Stimulated activated CD8-positive, alpha-beta memory T cell treated with anti-CD3 and anti-CD28 coated beads, Interleukin-4, amount 100 ng/mL, for 24 hours (primary cell): Measurements from ENCODE around the gene WNK2.

Experiments
- DNase-seq: peaks from one replicate; pipeline ENCODE4 v3.0.0-alpha.2; 2020; ENCODE audit warnings: low read depth

Gene WNK2

DNA sequence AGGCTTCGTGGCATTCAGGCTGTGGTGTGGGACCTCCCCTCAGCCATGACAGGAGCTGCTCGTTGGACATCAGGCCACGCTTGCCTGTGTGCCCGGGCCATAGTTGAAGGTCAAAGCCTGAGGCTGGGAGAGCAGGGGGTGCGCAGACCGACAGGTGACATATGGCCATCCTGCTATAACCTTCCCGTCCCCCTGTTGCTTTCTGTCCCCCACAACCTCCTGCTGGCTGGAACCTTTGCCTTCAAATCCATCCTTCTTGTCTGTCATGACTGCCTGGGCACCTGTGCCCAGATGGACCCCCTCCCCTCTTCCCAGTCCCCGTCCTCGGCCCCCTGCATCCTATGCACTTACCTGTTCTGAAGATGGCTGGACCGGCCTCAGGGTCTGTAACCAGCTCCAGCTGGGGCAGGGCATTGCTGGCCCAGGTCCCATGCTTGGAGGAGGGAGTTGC lies 83.2 kb downstream of the WNK2 start:
- no peak for DNase-seq

DNA sequence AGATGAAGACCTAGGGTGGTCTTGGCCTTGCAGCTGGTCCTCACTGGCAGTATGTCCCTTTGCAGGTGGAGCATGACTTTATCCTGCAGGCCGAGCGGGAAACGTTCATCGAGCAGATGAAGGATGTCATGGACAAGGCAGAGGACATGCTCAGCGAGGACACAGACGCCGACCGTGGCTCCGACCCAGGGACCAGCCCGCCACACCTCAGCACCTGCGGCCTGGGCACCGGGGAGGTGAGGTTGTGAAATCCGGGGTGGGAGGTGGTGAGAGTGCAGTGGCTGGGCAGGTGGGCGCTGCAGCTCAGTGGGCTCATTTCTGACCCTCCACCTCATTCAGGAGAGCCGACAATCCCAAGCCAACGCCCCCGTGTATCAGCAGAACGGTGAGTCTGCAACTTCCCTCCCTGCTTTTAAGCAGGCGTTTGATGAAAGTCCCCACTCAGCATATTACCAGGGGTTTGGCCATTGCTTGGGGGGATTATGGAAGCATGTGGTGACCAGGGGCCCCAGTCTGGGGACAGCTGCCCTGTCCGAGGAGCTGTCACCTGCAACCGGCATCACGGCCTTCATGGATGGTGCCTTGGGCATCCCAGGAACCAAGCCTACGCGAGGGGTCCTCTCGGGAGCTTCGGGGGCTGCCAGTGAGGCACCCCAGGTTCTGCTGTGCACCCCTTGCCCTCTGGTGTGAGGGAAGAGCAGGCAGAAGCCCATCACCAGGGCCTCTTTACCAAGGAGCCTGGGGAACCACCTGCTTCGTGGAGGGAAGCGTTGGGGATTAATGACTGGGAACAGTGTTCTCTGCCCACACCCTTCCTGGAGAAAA lies 84.0 kb downstream of the WNK2 start:
- DNase-seq: no peak

DNA sequence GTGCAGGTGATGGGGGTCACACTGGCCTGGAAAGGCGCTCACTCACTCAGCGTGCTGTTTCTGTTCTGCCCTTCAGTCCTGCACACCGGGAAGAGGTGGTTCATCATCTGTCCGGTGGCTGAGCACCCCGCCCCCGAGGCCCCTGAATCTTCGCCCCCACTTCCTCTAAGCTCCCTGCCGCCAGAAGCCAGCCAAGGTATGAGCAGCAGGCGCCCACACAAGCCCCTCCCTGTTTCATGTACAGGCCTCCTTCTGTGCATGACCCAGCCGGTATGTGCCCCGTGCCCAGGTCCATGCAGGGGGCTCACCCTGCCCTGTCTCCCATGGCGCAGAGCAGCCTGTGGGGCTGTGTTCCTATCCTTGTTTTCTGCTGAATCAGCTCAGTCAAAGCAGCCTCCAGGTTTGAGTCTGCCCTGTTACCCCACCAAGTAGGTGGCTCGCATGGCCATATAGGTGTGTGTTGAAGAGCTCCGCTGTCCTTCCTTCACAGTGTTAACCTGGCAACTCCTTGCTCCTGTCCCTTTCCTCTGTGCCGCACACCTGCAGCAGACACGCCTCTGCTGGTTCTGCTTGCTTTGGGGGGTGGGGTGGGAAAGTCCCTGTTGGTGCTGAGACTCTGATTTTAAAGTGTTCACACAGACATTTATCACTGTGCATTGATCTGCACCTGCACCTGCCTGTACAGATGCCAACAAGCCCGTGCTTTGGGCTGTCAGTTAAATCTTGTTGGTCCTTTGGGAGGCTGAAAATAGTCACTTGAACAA lies 84.8 kb downstream of the WNK2 start:
- no peak for DNase-seq

DNA sequence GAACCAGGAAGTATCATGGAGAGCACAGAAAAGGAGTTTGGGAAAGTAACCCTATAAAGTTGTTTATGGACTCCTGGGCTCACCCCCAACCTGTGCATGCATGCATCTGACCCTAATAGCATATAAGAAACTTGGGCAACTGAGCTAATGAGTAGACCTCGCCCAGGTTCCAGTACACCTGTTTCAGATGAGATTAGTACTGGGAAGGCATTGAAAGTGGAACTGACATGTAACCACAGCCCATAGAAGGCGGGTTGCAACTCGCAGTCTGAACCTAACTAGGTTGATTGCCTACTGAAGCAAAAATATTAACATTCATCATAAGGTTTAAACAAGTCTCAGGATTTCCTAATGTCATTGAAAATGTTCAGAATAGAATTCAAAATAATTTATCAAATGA lies 87.0 kb downstream of the WNK2 start:
- no peak for DNase-seq

DNA sequence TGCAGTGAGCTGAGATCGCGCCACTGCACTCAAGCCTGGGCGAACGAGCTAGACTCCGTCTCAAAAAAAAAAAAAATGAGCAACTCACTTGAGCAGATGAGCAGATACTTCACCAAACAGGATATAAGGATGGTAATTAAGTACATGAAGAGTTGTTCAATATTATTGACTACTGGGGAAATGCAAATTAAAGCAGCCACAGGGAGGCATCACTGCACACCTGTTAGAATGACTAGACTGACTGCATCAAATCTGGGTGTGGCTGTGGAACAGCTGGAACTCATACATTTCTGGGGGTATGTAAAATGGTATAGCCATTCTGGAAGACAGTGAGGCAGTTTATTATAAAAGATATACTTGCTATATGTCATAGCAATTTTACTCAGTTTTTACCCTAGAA lies 93.0 kb downstream of the WNK2 start:
- DNase-seq: no peak

DNA sequence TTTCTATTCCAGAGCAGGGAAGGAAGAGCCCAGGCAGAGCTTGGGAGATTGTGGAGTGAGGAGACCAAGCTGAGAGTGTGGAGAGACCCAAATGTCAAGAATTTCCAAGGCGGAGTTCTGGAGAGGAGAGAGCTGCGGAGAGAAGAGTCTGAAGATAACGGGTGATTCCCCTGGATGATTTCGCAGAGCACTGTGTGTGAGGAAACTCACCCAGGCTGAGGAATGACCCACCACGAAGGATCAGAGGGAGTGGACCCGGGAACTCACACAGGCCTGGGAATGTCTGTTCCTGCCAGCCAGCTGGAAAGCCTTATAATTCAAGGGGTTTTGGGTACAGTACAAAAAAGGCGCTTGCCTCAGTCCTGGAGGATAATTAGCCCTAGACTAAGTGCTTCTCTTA lies 94.2 kb downstream of the WNK2 start:
- no peak for DNase-seq

DNA sequence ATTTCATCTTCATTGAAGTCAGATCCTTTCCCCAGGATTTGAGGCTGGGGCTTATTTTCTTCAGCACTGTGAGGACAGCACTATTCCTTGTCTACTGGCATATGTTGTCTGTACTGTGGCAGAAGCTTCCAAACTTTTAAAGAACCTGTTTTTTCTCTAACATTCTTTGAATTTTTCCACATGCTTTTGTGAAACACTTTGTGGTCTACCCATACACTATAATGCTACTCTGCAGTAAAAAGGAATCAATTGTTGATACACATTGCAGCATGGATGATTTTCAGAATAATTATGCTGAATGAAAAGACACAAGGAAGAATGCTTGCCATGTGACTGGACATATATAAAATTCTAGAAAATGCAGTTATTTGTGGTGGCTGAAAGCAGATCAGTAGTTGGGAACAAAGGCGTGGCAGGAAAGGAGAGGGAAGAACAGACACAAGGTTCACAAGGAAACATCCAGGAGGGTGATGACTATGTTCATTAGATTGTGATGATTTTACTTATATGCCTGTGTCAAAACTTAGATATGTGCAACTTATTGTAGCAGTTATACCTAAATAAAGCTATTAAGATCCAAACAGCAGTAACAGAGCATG lies 96.8 kb downstream of the WNK2 start:
- no peak for DNase-seq

DNA sequence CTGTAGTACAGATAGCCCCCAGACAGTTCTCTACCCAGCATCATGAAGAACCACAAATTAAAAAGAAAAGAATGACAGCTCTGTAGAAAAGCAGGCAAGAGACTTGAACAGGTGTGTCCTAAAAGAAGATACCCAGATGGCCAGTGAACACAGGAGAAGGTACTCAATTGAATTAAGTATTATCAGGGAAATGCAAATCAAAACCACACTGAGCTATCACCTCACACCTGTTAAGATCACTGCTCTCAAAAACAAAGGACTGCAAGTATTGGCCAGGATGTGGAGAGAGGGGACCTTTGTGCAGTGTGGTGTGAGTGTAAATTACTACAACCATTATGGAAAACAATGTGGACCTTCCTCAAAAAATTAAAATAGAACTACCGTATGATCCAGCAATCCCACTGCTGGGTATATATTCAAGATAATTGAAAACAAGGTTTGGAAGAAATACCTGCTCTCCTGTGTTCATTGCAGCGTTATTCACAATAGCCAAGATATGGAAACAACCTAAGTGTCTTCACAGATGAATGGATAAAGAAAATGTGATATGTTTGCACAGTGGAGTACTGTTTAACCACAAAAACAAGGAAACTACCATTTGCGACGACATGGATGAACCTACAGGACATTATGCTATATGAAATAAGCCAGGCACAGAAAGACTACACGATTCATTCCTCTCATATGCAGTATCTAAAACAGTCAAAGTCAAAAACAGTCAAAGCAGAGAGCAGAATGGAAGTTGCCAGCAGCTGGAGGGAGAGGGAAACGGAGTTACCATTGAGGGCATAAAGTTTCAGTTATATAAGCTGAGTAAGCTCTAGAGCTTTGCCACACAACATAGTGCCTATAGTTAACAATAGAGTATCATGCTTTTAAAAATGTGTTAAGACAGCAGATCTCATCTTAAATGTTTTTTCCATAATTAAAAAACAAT lies 102.6 kb downstream of the WNK2 start:
- DNase-seq: no peak

DNA sequence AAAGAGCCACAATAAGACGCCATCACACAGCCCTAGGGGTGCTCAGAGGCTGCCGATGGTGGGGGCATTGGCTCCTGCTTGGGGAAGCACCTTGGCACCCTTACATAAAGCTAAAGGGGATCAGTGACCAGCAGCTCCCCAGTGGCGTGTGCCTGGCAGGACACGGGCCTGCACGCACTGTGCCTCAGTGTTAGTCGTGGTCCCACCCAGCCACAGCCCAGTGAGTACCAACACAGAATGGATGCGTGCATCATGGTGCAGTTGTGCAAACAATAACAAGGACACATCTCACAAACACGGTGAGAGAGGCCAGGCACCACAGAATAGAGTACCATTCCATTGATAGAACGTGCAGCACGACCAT lies 103.2 kb downstream of the WNK2 start:
- DNase-seq: no peak

DNA sequence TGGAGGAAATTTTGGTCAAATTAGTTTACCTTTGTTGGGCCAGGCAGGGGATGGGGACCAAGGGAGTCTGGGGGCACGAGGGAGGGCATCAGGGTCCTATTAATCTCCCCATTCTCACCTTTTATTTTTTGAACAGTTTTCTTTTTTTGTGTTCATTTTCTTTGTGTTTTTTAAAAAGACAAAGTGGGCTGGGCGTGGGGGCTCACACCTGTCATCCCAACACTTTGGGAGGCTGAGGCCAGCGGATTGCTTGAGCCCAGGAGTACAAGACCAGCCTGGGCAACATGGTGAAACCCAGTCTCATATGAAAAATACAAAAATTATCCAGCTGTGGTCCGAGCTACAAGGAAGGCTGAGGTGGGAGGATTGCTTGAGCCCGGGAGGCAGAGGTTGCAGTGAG lies 103.7 kb downstream of the WNK2 start:
- no peak for DNase-seq

DNA sequence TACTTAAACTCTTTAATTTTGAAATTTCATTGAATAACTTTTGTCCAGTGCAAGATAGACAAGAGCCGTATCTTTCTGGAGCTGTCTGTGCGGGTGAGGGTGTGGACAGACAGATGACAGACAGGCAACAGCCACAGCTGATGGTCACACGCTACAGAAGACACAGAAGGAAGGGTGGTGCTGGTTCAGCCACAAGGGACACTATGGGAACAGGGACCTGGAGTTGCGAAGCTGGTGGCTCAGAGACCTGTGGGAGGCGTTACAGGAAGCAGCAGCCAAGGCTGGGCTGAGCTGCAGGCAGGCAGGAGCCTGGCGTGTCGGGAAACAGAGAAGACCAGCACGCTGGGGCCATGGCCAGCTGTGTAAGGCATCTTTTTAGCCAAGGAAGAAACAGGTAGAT lies 104.4 kb downstream of the WNK2 start:
- no peak for DNase-seq

DNA sequence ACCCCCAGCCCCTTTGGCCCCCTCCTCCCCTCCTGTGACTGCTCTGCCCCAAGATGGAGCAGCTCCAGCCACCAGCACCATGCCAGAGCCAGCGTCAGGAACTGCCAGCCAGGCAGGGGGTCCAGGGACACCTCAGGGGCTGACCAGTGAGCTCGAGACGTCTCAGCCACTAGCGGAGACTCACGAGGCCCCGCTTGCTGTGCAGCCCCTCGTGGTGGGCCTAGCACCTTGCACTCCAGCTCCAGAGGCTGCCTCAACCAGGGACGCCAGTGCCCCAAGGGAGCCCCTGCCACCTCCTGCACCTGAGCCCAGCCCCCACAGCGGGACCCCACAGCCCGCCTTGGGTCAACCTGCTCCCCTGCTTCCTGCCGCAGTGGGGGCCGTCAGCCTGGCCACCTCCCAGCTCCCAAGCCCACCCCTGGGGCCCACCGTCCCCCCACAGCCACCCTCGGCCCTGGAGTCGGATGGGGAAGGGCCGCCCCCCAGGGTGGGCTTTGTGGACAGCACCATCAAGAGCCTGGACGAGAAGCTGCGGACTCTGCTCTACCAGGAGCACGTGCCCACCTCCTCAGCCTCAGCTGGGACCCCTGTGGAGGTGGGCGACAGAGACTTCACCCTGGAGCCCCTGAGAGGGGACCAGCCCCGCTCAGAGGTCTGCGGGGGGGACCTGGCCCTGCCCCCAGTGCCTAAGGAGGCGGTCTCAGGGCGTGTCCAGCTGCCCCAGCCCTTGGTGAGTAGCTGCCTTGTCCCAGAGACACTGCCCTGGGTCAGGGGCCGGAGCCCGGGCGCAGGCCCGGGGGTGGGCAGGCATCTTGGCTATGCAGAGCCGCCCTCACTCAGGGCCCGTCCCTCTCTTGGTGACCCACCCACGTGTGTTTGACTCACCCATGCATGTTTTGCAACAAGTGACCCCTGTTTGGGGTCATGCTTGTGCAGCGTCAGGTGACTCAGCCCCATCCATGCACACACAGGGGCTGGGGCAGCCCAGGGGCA lies 105.2 kb downstream of the WNK2 start:
- DNase-seq: no peak

DNA sequence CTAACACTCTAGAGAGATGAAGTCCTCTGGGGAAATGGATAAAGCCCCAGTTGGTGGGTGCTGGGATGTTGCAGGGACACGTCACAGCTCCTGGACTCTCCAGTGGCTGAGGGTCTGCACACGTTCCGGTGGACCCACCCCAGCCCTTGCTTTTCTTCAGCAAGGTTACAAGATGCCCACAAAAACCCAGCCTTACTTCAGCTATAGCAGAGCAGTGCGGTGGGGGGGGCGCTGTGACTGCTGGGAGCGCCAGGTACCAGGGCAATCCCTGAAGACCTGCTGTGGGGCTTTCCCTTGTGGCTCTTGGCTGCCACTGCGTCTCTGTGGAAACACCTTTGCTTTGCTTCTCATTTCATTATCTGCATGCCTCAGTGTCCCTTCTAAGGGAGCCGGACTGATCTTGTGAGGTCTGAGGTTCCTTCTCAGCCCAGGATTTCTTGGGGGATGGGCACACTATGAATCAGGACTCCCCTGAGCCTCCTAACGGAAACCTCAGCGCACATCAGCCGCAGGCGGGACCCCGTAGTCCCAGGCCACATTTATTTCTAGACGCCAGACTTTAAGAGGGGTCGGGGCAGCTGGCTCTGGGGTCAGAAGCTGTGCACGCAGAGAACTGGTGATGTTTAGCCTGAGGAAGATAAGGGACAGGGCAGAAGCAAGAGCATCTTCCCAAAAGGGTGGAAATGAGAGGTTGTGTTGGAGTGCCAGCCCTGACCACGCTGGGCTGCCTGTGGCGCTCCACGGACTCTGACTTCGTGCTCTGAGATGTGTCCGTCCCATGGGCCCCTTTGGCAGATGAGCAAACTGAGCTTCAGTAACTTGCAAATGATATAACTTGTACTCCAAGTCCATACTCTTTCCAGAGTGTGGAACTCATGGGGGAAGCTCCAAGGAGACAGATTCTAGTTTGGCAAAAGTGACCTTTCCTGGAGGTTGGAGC lies 106.8 kb downstream of the WNK2 start:
- DNase-seq: no peak

DNA sequence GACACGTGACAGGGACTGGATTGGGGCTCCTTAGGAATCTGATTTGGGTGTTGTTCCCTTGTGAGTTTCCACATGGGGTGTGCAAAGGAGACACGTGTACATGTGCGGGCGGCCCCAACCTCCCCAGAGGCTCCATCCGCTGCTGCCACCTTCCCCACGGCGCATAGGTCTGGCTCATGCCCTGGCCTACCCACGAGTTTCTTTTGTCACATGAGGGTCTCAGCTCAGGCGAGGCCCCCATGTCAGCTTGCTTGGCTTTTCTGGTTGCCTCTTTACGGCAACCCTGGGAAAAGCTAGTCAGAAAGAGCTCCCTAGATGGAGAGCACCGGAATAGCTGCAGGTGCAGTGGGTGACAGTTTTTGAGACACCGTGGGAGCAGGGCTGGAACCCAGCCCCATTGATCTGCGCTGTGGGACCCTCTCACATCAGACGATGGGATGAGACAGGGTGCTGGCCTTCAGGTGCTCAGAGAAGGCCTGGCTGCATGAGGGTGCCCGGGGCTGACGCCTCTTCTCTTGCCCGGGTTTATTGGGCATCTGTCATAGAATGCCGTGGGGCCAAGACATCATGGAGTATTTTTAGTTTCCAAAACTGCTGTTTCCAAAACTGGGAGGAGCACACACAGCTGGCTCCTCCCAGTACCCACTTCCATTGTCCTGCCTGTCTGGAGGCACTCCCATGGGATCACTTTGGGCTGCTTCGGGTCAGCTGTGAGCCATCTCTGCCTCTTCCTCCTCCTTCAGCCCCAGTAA lies 107.8 kb downstream of the WNK2 start:
- no peak for DNase-seq

DNA sequence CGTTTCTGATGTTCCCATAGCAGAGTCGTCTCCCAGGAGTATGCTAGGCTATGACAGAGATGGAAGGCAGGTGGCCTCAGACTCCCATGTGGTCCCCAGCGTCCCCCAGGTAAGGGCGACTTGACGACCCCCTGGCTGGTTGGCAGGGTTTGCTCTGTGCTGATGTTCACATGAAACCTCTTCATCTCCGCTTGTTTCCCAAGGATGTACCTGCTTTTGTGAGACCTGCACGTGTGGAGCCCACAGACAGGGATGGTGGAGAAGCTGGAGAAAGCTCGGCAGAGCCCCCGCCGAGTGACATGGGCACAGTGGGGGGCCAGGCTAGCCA lies 108.3 kb downstream of the WNK2 start:
- DNase-seq: no peak

DNA sequence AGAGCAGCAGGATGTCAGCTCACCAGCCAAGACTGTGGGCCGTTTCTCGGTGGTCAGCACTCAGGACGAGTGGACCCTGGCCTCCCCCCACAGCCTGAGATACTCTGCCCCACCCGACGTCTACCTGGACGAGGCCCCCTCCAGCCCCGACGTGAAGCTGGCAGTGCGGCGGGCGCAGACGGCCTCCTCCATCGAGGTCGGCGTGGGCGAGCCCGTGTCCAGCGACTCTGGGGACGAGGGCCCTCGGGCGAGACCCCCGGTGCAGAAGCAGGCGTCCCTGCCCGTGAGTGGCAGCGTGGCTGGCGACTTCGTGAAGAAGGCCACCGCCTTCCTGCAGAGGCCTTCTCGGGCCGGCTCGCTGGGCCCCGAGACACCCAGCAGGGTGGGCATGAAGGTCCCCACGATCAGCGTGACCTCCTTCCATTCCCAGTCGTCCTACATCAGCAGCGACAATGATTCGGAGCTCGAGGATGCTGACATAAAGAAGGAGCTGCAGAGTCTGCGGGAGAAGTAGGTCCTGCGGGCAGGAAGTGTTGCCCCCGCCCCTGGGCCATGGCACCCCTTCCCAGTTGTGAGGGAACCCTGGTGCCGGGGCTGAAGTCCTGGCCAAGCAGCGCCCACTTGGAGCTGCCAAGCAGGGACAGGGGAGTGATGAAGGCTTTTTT lies 108.9 kb downstream of the WNK2 start:
- DNase-seq: no peak

DNA sequence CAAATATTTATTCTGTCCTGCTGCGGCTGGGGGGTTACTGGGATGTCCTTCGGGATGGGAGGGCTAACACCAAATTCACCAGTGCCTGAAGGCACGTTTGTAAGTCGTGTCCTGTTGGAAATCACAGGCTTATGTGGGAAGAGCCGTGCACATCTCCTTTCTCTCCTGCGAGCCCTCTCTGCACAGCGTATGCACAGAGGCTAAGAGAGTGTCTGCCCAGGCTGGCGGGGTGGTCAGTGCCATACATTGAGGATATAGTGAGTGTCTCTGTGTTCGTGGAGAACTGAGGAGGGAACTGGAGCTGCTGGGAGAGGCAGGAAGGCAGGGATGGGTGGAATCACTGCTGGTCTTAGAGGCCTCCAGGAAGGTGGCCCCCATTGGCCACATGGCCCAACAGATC lies 110.1 kb downstream of the WNK2 start:
- no peak for DNase-seq

DNA sequence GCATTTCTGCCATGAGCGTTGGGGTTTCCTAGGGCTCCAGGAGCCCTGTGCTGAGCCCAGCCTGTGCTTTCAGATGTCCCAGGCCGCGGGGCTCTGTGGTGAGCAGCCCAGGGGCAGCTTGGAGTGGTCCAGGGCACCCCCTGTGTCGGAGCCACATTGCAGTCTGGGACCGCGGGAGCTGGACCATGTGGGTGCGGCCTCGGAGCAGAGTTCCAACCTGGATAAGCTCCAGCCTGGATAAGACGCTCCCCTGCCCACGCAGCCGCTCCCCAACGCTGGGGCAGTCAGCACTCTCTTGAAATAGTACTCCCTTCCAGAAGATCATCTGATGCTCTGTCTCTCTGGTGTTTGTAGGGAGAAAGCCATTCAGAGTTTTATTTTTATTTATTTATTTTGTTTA lies 111.1 kb downstream of the WNK2 start:
- DNase-seq: no peak
